T-cell (primary cell): ENCODE measurements around the gene ETFB. TPM values are rescaled to one million over a fixed set of nuclear protein-coding genes. Genes with fewer than 3 reads are reported as not detected.

Experiments used
- ATAC-seq, 4 experiments: fragments of 200-7000 bp in 3 of 4; fragments of 150-1000 bp in 1 of 4; cut with Tn5 transposase; replicated peaks in 1 of 4; 1 replicate in 3 of 4; 2 replicates in 1 of 4; pipeline ENCODE4 v1.10.0; 2021; ENCODE audit warnings: moderate library complexity in 3 of 4, mild to moderate bottlenecking in 2 of 4, moderate number of reproducible peaks in 1 of 4
- CTCF ChIA-PET, 2 donors: fragments of 300-600 bp; sonication (Branson Sonifier 250); formaldehyde crosslinking; loops; one replicate each; lab custom pipeline; 2022; ENCODE audit warnings: antibody characterized with exemption in 2 of 2; lab: Charles Lee
- POLR2A ChIA-PET, 2 donors: fragments of 300-600 bp; sonication (Branson Sonifier 250); formaldehyde crosslinking; loops; one replicate each; lab custom pipeline; 2022; ENCODE audit warnings: antibody characterized with exemption in 2 of 2; lab: Charles Lee
- DNase-seq, 35 experiments: peaks; one replicate each; pipeline versions ENCODE4 v3.0.0 to v3.0.0-alpha.2; 2013 to 2023
- H3K27ac ChIP-seq: one replicate; pipeline ENCODE4 v1.5.1; 2013; ENCODE audit warnings: low read length
- H3K27me3 ChIP-seq, 2 experiments: replicated peaks in 1 of 2; 1 replicate in 1 of 2; 2 replicates in 1 of 2; pipeline versions ENCODE4 v1.6.1 to v1.7.0; 2013; ENCODE audit warnings: low read length in 1 of 2, mixed read lengths in 1 of 2; ENCODE audit not compliant: control insufficient read depth in 2 of 2, insufficient read depth in 2 of 2; ENCODE audit errors: extremely low read depth in 1 of 2
- H3K36me3 ChIP-seq, 2 donors: 1 replicate in 1 of 2; 2 replicates in 1 of 2; pipeline versions ENCODE4 v1.6.1 to v1.7.0; 2013; ENCODE audit warnings: low read length in 1 of 2; ENCODE audit not compliant: control insufficient read depth in 2 of 2, insufficient read depth in 1 of 2; ENCODE audit errors: extremely low read depth in 1 of 2
- H3K4me1 ChIP-seq, 2 experiments: 1 replicate in 1 of 2; 2 replicates in 1 of 2; pipeline versions ENCODE4 v1.6.1 to v1.7.0; 2013; ENCODE audit warnings: low read length in 2 of 2, mixed read lengths in 1 of 2; ENCODE audit not compliant: insufficient read depth in 2 of 2, control insufficient read depth in 1 of 2; ENCODE audit errors: extremely low read depth in 1 of 2
- H3K4me3 ChIP-seq, 2 donors: 1 replicate in 1 of 2; 2 replicates in 1 of 2; pipeline versions ENCODE4 v1.5.1 to v1.7.0; 2013; ENCODE audit warnings: mild to moderate bottlenecking in 2 of 2, low read length in 1 of 2, moderate library complexity in 1 of 2; ENCODE audit not compliant: control insufficient read depth in 1 of 2; ENCODE audit errors: extremely low read depth in 1 of 2
- H3K9me3 ChIP-seq: 2 replicates; pipeline ENCODE4 v1.7.0; 2013
- H3K27ac Mint-ChIP-seq, 2 donors: one replicate each; pipeline ENCODE4 v1.8.0; 2020 to 2021; ENCODE audit warnings: mild to moderate bottlenecking in 2 of 2, mixed read lengths in 2 of 2
- H3K27me3 Mint-ChIP-seq, 2 donors: one replicate each; pipeline ENCODE4 v1.8.0; 2021 to 2022; ENCODE audit warnings: mixed read lengths in 2 of 2
- H3K36me3 Mint-ChIP-seq: one replicate; pipeline ENCODE4 v1.8.0; 2021; ENCODE audit warnings: mixed read lengths
- H3K4me1 Mint-ChIP-seq, 3 donors: one replicate each; pipeline ENCODE4 v1.8.0; 2020 to 2022; ENCODE audit warnings: mixed read lengths in 3 of 3, mild to moderate bottlenecking in 1 of 3
- H3K4me3 Mint-ChIP-seq, 3 donors: one replicate each; pipeline ENCODE4 v1.8.0; 2020 to 2022; ENCODE audit warnings: mild to moderate bottlenecking in 3 of 3, mixed read lengths in 3 of 3, moderate library complexity in 3 of 3
- H3K9me3 Mint-ChIP-seq, 3 donors: one replicate each; pipeline ENCODE4 v1.8.0; 2020 to 2022; ENCODE audit warnings: mixed read lengths in 3 of 3
- WGBS: methylation state at CpG from one replicate; pipeline ENCODE4 v1.1.5; 2013; ENCODE audit warnings: missing lambda C conversion rate; ENCODE audit not compliant: insufficient coverage; 5-methylcytosine and 5-hydroxymethylcytosine counted together
- total RNA-seq, 35 experiments: library from RNA in 6 of 35; stranded (reverse) in 6 of 35; fragments of 120-200 nt in 1 of 35; gene quantifications; one replicate each; pipeline versions ENCODE4 v1.2.1 to v1.2.4 and lab custom pipeline; 2013 to 2026

ETFB gene
- total RNA-seq, 5 donors from 2014 or later (not counting 1 experiment from before 2014, with no cell fraction given) = 37.8 to 67.8 (median 61.1) TPM

DNA sequence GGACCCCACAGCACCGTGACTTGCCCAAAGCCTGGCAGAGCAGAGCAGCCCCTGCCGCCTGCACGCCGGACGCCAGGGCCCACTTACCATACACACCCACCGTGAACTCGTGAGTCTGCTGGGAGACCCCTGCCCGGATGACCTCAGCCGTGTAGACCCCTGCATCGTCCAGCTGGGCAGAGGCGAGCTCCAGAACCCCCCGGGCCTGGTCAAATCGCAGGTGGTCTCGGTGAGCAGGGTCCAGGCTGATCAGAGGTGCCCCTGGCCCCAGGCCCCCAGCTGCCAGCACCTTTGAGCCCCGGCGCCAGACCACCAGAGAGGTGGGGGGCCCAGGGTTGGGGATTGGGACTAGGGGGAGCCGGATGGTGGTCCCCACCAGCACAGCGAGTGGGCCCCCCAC lies 25.1 kb downstream of the ETFB start:
- CTCF ChIA-PET = interaction anchor here in 1 of 2 donors (0.6 kb wide), 1 partner anchor 135 kb away, joined by 3 read pairs; no protein-coding TSS in a partner anchor
- no peak overlapping the region for H3K4me3 ChIP-seq
- ATAC-seq (no peak), DNase-seq (no peak)
- POLR2A ChIA-PET = no interaction called here
- H3K27me3 ChIP-seq = peaks cover 0 to 19% of the 10 kb centered on the region in 2 experiments
- no peaks in the 10 kb centered on the region for H3K9me3 ChIP-seq
- no peak overlapping the region for H3K27ac ChIP-seq
- peaks cover 2 to 24% of the 10 kb centered on the region in 2 experiments for H3K4me1 ChIP-seq
- WGBS = 94% methylated on average over 15 of the region's 18 CpGs
- H3K4me1 Mint-ChIP-seq = peaks cover 9 to 22% (median 16%) of the 10 kb centered on the region in 3 donors
- H3K36me3 Mint-ChIP-seq = peaks cover 5% of the 10 kb centered on the region
- peak overlapping the region in 1 of 2 donors; percentile 42 for H3K27ac Mint-ChIP-seq
- H3K9me3 Mint-ChIP-seq = no peaks in the 10 kb centered on the region
- H3K36me3 ChIP-seq = peaks cover 9 to 11% of the 10 kb centered on the region in 2 donors
- H3K4me3 Mint-ChIP-seq = peak overlapping the region; percentile 62 to 72 (median 67)
- peaks cover 0 to 2% of the 10 kb centered on the region in 2 donors for H3K27me3 Mint-ChIP-seq

DNA sequence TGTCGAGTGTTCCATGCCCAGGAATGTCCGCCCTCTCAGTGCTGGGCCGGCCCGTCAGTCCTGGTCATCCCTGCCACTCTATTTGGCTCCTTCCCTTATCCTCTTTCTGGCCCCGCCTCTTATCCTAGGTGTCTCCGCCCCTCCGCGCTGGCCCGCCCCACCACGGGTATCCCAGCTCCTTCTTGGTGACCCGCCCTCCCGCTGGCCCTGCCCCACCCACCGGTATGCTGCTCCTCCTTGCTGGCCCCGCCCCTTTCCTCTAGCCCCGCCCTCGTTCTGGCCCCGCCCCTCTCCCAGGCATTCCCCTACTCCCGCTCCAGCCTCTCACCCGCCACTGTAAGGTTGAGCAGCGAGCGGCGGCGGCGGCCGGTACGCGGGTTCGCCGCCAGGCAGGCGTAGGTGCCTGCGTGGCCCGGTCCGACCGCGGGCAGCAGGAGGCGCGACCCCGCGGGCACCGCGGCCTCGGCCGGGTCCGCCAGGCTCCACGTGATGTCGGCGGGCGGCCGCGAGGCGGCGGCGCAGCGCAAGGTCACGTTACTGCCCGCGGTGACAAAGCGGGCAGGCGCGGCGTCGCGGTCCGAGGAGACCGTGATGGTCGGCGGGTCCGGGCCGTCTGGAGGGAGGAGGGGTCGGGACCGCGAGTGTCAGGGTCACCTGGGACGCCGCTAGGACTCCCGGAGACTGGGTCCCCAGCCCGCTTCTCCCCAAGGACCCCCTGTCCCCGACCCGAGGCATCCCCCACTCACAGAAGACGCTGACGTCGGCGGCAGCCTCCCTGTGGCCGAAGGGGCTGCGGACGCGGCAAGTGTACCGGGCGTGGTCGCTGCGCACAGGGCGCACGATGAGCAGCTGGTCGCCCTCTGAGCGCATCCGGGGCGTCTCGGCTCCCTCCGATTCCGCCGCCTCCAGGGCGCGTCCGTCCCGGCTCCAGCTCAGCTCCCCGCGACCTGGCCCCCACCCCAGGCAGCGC lies 26.2 kb downstream of the ETFB start:
- H3K4me3 ChIP-seq = peak overlapping the region; percentile 61 to 63
- peak overlapping the region; percentile 79 to 89 (median 85) for H3K4me3 Mint-ChIP-seq
- ChIA-PET POLR2A (no interaction called here), CTCF (interaction anchor here (0.5 to 1.1 kb wide), 4 partner anchors 25 to 68 kb away, joined by 3 to 4 read pairs (median 3); no protein-coding TSS in a partner anchor)
- WGBS = 3% methylated on average over 96 of the region's 107 CpGs
- peak overlapping the region in 1 of 2 donors; percentile 23 for H3K27ac Mint-ChIP-seq
- peaks cover 3% of the 10 kb centered on the region for H3K36me3 Mint-ChIP-seq
- peaks cover 2 to 24% of the 10 kb centered on the region in 2 experiments for H3K4me1 ChIP-seq
- H3K4me1 Mint-ChIP-seq = peaks cover 9 to 22% (median 16%) of the 10 kb centered on the region in 3 donors
- H3K27me3 ChIP-seq = peaks cover 0 to 19% of the 10 kb centered on the region in 2 experiments
- H3K27ac ChIP-seq = no peak overlapping the region
- peaks cover 2 to 4% of the 10 kb centered on the region in 2 donors for H3K27me3 Mint-ChIP-seq
- H3K9me3 ChIP-seq = no peaks in the 10 kb centered on the region
- peak; percentile 63 to 73 (median 68) for ATAC-seq
- H3K9me3 Mint-ChIP-seq = no peaks in the 10 kb centered on the region
- DNase-seq = peak; percentile 61 to 90 (median 72)
- H3K36me3 ChIP-seq = peaks cover under 1 to 7% of the 10 kb centered on the region in 2 donors

DNA sequence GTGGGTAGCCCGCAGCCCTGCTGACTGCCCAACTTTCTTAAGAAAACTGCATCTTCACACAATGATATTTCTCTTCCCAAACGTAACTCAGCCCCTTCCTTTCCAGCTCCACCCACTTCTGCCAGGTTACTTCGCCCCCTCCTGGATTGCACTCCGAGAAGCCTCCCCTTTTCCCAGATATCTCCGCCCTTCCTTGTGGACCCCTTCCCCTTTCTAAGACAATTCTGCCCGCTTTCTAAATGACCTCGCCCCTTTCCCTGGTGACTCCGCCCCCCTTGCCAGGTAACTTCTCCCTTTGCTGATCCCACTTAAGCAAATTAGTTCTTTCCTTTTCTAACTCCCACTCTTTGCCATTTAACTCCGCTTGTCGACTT lies 26.9 kb downstream of the ETFB start:
- peaks cover 2 to 24% of the 10 kb centered on the region in 2 experiments for H3K4me1 ChIP-seq
- no peak overlapping the region for H3K27ac ChIP-seq
- peak overlapping the region; percentile 79 to 89 (median 85) for H3K4me3 Mint-ChIP-seq
- peak in 5 of 35 experiments; percentile 5 to 21 (median 12) for DNase-seq
- H3K4me3 ChIP-seq = peak overlapping the region; percentile 61 to 63
- ChIA-PET CTCF (interaction anchor here in 1 of 2 donors (0.5 to 1.1 kb wide), 3 partner anchors 26 to 69 kb away, joined by 3 to 4 read pairs (median 3); no protein-coding TSS in a partner anchor), POLR2A (no interaction called here)
- H3K36me3 ChIP-seq = no peaks in the 10 kb centered on the region
- H3K27me3 ChIP-seq = peaks cover 0 to 19% of the 10 kb centered on the region in 2 experiments
- no peaks in the 10 kb centered on the region for H3K9me3 ChIP-seq
- no peaks in the 10 kb centered on the region for H3K36me3 Mint-ChIP-seq
- H3K4me1 Mint-ChIP-seq = peaks cover 9 to 22% (median 16%) of the 10 kb centered on the region in 3 donors
- peaks cover 4 to 11% of the 10 kb centered on the region in 2 donors for H3K27me3 Mint-ChIP-seq
- WGBS = 2% methylated on average over 10 of the region's 10 CpGs
- H3K27ac Mint-ChIP-seq = peak overlapping the region; percentile 4 to 23
- peak in 3 of 4 experiments; percentile 1 to 9 (median 1) for ATAC-seq
- H3K9me3 Mint-ChIP-seq = no peaks in the 10 kb centered on the region

DNA sequence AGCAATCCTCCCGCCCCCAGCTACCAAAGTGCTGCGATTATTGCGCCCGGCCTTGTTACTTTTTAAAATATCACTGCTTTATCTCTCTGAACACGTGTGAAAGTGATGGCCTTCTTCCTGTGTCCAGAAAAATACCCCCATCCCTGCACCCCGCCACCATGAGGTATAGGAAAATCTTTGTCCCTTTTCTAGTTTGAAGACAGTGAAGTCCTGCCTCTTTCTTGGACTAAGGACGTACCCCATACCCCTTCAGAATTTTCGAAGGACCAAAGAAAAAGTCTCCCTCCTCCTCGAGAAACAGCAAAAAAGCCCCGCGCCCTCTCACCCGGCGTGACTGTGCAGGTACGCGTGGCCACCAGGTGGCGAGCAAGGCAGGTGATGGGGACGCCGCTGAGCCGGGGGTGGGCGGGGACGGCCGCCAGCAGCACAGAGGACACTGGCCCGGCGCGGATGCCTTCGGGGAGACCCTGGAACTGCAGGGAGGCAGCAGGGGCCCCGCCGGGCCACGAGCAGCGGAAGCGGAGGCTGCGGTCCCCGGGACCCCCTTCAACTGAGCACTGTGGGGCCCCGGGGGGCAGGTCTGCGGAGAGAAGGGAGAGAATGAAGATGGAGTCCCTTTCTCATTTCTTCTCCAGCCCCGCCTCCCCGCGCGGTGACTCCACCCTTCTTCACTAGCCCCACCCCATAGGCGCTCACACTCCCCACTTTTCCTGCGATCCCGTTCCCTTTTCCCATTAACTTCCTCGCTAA lies 27.4 kb downstream of the ETFB start:
- Mint-ChIP-seq H3K36me3 (no peaks in the 10 kb centered on the region), H3K9me3 (no peaks in the 10 kb centered on the region), H3K4me3 (peak overlapping the region; percentile 79 to 89 (median 85)), H3K4me1 (peaks cover 9 to 22% (median 16%) of the 10 kb centered on the region in 3 donors), H3K27ac (peak overlapping the region in 1 of 2 donors; percentile 4), H3K27me3 (peaks cover 4 to 12% of the 10 kb centered on the region in 2 donors)
- no peak overlapping the region for H3K27ac ChIP-seq
- no peaks in the 10 kb centered on the region for H3K36me3 ChIP-seq
- WGBS = 0% methylated on average over 35 of the region's 43 CpGs
- peak overlapping the region; percentile 61 to 63 for H3K4me3 ChIP-seq
- peak; percentile 65 to 91 (median 83) for DNase-seq
- peaks cover 0 to 25% of the 10 kb centered on the region in 2 experiments for H3K27me3 ChIP-seq
- ChIA-PET CTCF (interaction anchor here (0.6 to 1.1 kb wide), 3 partner anchors 27 to 84 kb away, joined by 4 to 9 read pairs (median 5); no protein-coding TSS in a partner anchor), POLR2A (no interaction called here)
- ATAC-seq = peak; percentile 78 to 88 (median 83)
- H3K9me3 ChIP-seq = no peaks in the 10 kb centered on the region
- peaks cover 2 to 24% of the 10 kb centered on the region in 2 experiments for H3K4me1 ChIP-seq

DNA sequence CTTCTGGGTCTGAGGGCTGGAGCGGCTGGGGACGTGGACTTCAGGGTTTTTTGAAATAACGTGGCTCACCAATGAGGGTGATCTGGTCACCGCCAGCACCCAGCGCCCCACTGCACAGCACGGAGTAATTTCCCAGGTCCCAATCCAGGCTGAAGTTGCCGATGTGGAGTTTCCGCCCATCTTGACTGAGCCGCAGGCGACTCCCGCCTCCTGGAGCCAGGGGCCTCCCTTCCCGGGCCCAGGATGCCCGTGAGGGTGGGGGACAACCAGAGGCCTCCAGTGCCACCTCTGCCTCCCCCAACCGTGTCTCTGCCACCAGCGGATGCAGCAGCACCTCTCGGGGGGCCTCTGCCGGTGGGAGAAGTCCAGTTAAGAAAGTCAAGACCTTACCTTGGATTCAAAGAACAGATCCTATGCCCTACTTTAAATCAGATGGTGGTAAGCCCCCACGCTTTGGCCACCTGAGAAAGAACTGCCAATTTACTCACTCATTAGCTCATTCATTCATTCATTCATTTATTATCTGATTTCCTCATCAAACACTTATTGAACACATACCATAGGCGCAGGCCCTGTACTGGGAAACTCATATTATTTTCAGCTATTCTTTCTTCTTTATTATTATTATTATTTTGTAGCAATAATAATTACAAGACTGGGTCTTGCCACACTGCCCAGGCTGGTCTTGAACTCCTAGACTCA lies 28.2 kb downstream of the ETFB start:
- no peak overlapping the region for H3K27ac Mint-ChIP-seq
- H3K27me3 ChIP-seq = peaks cover 0 to 26% of the 10 kb centered on the region in 2 experiments
- 94% methylated on average over 13 of the region's 19 CpGs for WGBS
- H3K27ac ChIP-seq = no peak overlapping the region
- ChIA-PET CTCF (interaction anchor here (0.6 to 0.9 kb wide), 2 partner anchors 70 to 84 kb away, joined by 5 to 9 read pairs; no protein-coding TSS in a partner anchor), POLR2A (no interaction called here)
- H3K4me3 ChIP-seq = no peak overlapping the region
- peaks cover 4 to 12% of the 10 kb centered on the region in 2 donors for H3K27me3 Mint-ChIP-seq
- ATAC-seq = no peak
- peaks cover 9 to 22% (median 16%) of the 10 kb centered on the region in 3 donors for H3K4me1 Mint-ChIP-seq
- H3K9me3 ChIP-seq = no peaks in the 10 kb centered on the region
- H3K36me3 ChIP-seq = no peaks in the 10 kb centered on the region
- H3K4me3 Mint-ChIP-seq = peak overlapping the region in 2 of 3 donors; percentile 85 to 89
- no peaks in the 10 kb centered on the region for H3K36me3 Mint-ChIP-seq
- no peaks in the 10 kb centered on the region for H3K9me3 Mint-ChIP-seq
- no peak for DNase-seq
- peaks cover 2 to 24% of the 10 kb centered on the region in 2 experiments for H3K4me1 ChIP-seq
